ENCODE results near the gene SNX19.

The SNX19 gene

GRCh38 chr11:130847517-130847916 is 68.8 kb downstream of the SNX19 start:
- no peak for TF ChIP-seq REST (IDR thresholded peaks at IDR 0.05; ENCODE audit: insufficient read depth in 1 of 2, low read depth in 2 of 2, low read length in 2 of 2)
- TF ChIP-seq FOXP2 (optimal IDR thresholded peaks at IDR 0.05; ENCODE audit: borderline replicate concordance, extremely low read depth, extremely low read length, insufficient read depth): no peak
- no peak for TF ChIP-seq TAF1 (IDR thresholded peaks at IDR 0.05; ENCODE audit: borderline replicate concordance, insufficient read depth, low read length)
- no peak for TF ChIP-seq POLR2AphosphoS5 (IDR thresholded peaks at IDR 0.05; ENCODE audit: low read depth, low read length)
- TF ChIP-seq SIN3A (IDR thresholded peaks at IDR 0.05; ENCODE audit: borderline replicate concordance, insufficient read depth, low read length): no peak

GRCh38 chr11:130846606-130847005 is 69.7 kb downstream of the SNX19 start:
- TF ChIP-seq TAF1 (IDR thresholded peaks at IDR 0.05; ENCODE audit: borderline replicate concordance, insufficient read depth, low read length) (no peak), SIN3A (IDR thresholded peaks at IDR 0.05; ENCODE audit: borderline replicate concordance, insufficient read depth, low read length) (no peak), POLR2AphosphoS5 (IDR thresholded peaks at IDR 0.05; ENCODE audit: low read depth, low read length) (no peak), REST (IDR thresholded peaks at IDR 0.05; ENCODE audit: insufficient read depth in 1 of 2, low read depth in 2 of 2, low read length in 2 of 2) (no peak), FOXP2 (optimal IDR thresholded peaks at IDR 0.05; ENCODE audit: borderline replicate concordance, extremely low read depth, extremely low read length, insufficient read depth) (no peak)

DNA sequence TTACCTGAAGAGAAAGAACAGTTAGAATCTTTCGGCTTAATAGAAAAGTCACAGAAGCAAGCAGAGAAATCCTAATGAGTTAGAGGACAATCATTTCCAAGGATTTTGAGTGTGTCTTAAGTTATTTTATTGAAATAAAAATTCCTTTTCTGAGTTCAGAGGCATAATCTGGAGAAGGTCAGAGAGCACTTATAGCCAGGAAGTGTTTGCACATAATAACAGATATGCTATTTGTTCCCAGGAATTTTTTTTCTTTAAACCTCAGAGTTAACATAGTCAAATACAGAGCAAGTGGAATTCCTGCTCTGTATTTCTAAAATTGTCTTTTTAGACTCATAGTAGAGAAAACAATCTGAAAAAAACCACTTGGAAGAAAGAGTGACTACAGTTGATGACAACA is 74.3 kb downstream of the SNX19 start:
- TF ChIP-seq SIN3A (IDR thresholded peaks at IDR 0.05; ENCODE audit: borderline replicate concordance, insufficient read depth, low read length) (no peak), POLR2AphosphoS5 (IDR thresholded peaks at IDR 0.05; ENCODE audit: low read depth, low read length) (no peak), TAF1 (IDR thresholded peaks at IDR 0.05; ENCODE audit: borderline replicate concordance, insufficient read depth, low read length) (no peak)

DNA sequence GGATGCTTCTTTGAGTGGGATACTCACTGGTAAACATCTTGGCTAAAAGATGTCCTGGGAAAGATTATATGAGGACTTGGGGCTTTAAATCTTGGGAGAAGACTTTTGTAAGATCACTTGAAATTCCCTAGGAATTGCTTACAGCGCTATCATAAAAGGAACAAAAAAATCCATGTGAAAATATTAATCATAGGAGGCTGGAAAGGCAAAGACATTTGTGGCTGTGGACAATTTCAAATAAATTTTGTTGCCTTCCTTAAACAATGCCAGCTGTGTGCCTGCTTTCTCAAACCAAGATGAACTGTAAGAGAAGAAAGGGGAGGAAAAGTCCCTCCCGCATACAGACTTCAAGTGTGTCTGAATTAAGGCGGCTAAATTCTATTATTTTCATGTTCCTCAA is 75.6 kb downstream of the SNX19 start:
- TF ChIP-seq TAF1 (IDR thresholded peaks at IDR 0.05; ENCODE audit: borderline replicate concordance, insufficient read depth, low read length) (no peak), FOXP2 (optimal IDR thresholded peaks at IDR 0.05; ENCODE audit: borderline replicate concordance, extremely low read depth, extremely low read length, insufficient read depth) (no peak), POLR2AphosphoS5 (IDR thresholded peaks at IDR 0.05; ENCODE audit: low read depth, low read length) (no peak), SIN3A (IDR thresholded peaks at IDR 0.05; ENCODE audit: borderline replicate concordance, insufficient read depth, low read length) (no peak), REST (IDR thresholded peaks at IDR 0.05; ENCODE audit: insufficient read depth in 1 of 2, low read depth in 2 of 2, low read length in 2 of 2) (no peak)

DNA sequence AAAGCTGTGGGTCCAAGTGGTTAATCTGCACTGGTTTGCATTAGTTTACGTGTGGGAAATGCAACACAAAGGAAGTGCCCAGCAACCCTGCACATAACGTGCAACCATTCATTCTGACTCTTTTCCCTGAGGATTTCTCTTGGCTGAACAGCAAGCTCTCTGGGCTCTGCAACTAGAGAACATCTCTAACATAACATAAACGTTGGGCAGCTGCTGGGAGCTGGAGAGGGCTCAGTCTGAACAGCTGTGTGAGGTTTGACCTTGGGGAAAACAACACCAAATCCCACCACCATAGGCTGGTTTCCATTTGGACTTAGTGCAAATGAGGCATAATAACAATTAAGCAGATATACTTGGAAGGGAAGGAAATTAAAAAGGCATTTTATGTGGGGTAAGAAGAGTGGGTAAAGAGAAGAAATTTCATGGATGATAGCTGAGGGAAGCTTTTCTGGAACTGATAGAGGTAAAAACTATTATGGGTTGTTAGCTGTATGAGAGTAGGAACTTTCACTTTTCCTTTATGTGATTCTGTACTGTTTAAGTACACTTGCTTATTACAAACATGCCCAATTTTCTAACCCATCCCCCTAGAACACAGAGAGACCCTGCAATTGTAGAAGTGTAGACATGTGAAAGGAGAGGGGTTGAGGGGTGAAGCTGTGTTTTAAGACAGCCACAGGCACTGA is 76.2 kb downstream of the SNX19 start:
- TF ChIP-seq REST (IDR thresholded peaks at IDR 0.05; ENCODE audit: insufficient read depth in 1 of 2, low read depth in 2 of 2, low read length in 2 of 2) (no peak), TAF1 (IDR thresholded peaks at IDR 0.05; ENCODE audit: borderline replicate concordance, insufficient read depth, low read length) (no peak), FOXP2 (optimal IDR thresholded peaks at IDR 0.05; ENCODE audit: borderline replicate concordance, extremely low read depth, extremely low read length, insufficient read depth) (no peak), POLR2AphosphoS5 (IDR thresholded peaks at IDR 0.05; ENCODE audit: low read depth, low read length) (no peak), SIN3A (IDR thresholded peaks at IDR 0.05; ENCODE audit: borderline replicate concordance, insufficient read depth, low read length) (no peak)

Measured in PFSK-1 (cell line).